GM13977 (cell line): ENCODE measurements around the gene BLM.

Source experiments
- DNase-seq: peaks from one replicate; pipeline ENCODE4 v3.0.0; 2012; ENCODE audit warnings: low spot score
- in situ Hi-C: fragments of 300-500 bp; cut with MboI; formaldehyde crosslinking; loops from one replicate; pipeline ENCODE4 v1.12.0; 2022; ENCODE audit warnings: low sequenced_read_pairs, low pct_unique_long_range_greater_than_20kb, mixed read lengths, inconsistent platforms; ENCODE audit not compliant: unreplicated experiment
- TF ChIP-seq, protein P1 (sequence below): IDR thresholded peaks from 2 replicates; pipeline ENCODE4 v1.5.1; 2012; ENCODE audit warnings: mild to moderate bottlenecking, control low read depth; ENCODE audit not compliant: insufficient read depth; ENCODE audit errors: extremely low read depth, missing control alignments

BLM gene

DNA sequence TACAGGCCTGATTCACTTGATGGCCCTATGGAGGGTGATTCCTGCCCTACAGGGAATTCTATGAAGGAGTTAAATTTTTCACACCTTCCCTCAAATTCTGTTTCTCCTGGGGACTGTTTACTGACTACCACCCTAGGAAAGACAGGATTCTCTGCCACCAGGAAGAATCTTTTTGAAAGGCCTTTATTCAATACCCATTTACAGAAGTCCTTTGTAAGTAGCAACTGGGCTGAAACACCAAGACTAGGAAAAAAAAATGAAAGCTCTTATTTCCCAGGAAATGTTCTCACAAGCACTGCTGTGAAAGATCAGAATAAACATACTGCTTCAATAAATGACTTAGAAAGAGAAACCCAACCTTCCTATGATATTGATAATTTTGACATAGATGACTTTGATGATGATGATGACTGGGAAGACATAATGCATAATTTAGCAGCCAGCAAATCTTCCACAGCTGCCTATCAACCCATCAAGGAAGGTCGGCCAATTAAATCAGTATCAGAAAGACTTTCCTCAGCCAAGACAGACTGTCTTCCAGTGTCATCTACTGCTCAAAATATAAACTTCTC lies 43.6 kb downstream of the BLM start:
- in situ Hi-C loops = no loop called here
- TF ChIP-seq, protein P1, sequence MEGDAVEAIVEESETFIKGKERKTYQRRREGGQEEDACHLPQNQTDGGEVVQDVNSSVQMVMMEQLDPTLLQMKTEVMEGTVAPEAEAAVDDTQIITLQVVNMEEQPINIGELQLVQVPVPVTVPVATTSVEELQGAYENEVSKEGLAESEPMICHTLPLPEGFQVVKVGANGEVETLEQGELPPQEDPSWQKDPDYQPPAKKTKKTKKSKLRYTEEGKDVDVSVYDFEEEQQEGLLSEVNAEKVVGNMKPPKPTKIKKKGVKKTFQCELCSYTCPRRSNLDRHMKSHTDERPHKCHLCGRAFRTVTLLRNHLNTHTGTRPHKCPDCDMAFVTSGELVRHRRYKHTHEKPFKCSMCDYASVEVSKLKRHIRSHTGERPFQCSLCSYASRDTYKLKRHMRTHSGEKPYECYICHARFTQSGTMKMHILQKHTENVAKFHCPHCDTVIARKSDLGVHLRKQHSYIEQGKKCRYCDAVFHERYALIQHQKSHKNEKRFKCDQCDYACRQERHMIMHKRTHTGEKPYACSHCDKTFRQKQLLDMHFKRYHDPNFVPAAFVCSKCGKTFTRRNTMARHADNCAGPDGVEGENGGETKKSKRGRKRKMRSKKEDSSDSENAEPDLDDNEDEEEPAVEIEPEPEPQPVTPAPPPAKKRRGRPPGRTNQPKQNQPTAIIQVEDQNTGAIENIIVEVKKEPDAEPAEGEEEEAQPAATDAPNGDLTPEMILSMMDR = no peak
- no peak for DNase-seq

- DNase-seq = no peak
- in situ Hi-C loops = no loop called here
- TF ChIP-seq, protein P1 = no peak
Measured at GRCh38 chr15:90761629-90762028, 44.5 kb downstream of the BLM start.

GRCh38 chr15:90762109-90762508 lies 45.0 kb downstream of the BLM start:
- in situ Hi-C loops = no loop called here
- TF ChIP-seq, protein P1 = no peak
- no peak for DNase-seq

DNA sequence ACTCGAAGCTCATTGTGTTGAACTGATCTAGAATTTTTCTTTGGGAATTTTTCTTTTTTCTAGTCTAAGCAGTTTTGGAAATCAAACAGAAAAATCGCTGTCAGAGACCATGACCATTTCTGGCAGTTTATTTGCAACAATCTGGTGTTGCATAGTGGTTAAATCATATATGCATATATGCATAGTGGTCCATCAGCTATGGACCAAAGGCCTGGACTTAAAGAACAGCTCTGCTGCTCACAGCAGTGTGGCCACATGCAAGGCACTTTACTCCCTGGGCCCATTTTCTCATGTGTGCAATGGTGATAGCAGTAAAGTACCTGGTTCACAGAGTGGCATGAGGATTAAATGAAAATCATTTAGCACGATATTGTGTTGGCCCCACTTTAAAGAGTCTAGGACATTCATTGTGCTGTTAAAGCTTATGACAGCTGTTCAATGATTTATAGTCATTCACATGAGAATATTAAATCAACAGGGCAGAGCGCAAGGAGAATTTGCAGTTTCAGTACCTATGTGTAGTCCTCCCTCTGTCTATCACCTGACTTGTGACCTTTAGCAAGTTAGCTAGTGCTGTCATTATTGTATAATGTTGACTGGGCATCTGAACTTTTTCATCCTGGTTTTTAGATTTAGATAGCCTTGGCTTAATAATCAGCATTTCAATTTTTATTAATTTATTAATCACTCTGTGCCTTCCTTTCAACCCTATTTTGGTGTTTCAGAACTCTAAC lies 46.4 kb downstream of the BLM start:
- DNase-seq = no peak
- TF ChIP-seq, protein P1 = no peak
- in situ Hi-C loops = no loop called here

GRCh38 chr15:90765531-90765930 lies 48.4 kb downstream of the BLM start:
- in situ Hi-C loops = no loop called here
- TF ChIP-seq, protein P1 = no peak
- no peak for DNase-seq

DNA sequence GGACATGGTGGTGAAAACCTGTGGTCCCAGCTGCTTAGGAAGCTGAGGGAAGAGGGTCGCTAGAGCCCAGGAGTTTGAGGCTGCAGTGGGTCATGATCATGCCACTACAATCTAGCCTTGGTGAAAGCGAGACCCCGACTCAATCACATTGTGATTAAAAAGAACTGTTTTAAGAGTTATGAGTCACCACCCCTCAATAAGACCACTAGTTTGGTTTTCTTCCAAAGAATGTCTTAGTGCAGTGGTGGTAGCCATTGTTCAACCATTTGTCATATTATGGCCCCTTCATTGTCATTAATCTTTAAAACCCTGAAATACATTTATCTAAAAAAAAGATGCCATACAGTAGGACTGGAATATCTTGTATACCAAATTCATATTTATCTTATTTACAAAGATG lies 48.8 kb downstream of the BLM start:
- TF ChIP-seq, protein P1 = no peak
- in situ Hi-C loops = no loop called here
- DNase-seq = no peak
